WERI-Rb-1 (cell line): Measurements from ENCODE around the gene SLC6A8.

ENCODE experiments used
- DNase-seq: peaks from one replicate; pipeline ENCODE4 v3.0.0-alpha.2; 2020
- H3K27ac ChIP-seq: fragments of 250-450 bp; sonication (Bioruptor Pico); 2 replicates; pipeline ENCODE4 v1.5.1; 2020; ENCODE audit warnings: mild to moderate bottlenecking, moderate library complexity
- H3K27me3 ChIP-seq: fragments of 250-450 bp; sonication (Bioruptor Pico); 2 replicates; pipeline ENCODE4 v1.5.1; 2021; ENCODE audit warnings: mild to moderate bottlenecking, low read depth, moderate library complexity; ENCODE audit not compliant: insufficient read depth, severe bottlenecking
- H3K36me3 ChIP-seq: fragments of 250-450 bp; sonication (Bioruptor Pico); 2 replicates; pipeline ENCODE4 v1.5.1; 2020; ENCODE audit warnings: mild to moderate bottlenecking, moderate library complexity
- H3K4me3 ChIP-seq: 2 replicates; pipeline ENCODE4 v1.5.1; 2011; ENCODE audit warnings: low read depth, mild to moderate bottlenecking, control low read depth, low read length
- H3K9me3 ChIP-seq: fragments of 250-450 bp; sonication (Bioruptor Pico); 2 replicates; pipeline ENCODE4 v1.5.1; 2021; ENCODE audit warnings: mild to moderate bottlenecking, moderate library complexity; ENCODE audit not compliant: severe bottlenecking
- TF ChIP-seq, protein P1 (sequence below): IDR thresholded peaks from 2 replicates; pipeline ENCODE4 v1.5.1; 2011; ENCODE audit warnings: low read depth, mild to moderate bottlenecking, control low read depth, inconsistent platforms, low read length

The SLC6A8 gene

DNA sequence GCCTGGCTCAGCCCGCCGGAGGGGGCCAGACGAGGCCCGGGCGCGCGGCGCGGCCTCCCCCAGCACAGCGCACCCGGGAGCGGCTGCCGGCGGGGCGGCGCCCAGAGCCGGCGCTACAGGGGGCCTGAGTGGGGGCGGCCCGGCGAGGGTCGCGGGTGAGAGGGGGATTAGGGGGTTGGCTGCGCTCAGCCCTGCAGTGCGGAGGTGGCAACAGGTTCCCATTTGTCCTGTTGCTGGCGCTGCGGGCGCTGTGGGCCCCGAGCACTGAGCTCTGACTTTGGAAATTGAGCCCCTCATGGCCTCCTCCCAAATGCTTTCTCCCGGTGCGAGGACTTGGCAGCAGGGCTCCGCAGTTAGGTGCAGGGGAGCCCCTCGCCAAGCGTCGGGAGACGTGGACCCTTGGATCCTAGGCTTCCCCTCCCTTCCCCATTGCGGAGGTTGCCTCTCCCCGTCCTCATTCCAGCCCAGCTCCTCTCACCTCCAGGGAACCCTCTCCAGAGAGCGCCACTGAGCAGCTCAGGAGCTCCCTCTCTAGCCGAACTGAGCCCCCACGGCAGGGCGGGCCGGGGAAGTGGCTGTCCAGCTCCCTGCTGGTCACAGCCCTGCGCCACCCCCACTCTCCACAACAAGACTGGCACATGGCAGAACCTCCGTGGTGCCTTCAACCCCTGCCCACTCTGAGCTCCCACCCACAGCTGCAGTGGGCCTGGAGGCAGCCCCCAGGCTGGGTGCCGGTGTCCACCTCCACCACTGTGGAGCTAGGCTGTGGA is 43.2 kb upstream of the SLC6A8 start:
- peaks cover 29% of the 10 kb centered on the region for H3K27me3 ChIP-seq
- peak overlapping the region; percentile 51 for H3K4me3 ChIP-seq
- DNase-seq: peak; percentile 89
- TF ChIP-seq, protein P1, sequence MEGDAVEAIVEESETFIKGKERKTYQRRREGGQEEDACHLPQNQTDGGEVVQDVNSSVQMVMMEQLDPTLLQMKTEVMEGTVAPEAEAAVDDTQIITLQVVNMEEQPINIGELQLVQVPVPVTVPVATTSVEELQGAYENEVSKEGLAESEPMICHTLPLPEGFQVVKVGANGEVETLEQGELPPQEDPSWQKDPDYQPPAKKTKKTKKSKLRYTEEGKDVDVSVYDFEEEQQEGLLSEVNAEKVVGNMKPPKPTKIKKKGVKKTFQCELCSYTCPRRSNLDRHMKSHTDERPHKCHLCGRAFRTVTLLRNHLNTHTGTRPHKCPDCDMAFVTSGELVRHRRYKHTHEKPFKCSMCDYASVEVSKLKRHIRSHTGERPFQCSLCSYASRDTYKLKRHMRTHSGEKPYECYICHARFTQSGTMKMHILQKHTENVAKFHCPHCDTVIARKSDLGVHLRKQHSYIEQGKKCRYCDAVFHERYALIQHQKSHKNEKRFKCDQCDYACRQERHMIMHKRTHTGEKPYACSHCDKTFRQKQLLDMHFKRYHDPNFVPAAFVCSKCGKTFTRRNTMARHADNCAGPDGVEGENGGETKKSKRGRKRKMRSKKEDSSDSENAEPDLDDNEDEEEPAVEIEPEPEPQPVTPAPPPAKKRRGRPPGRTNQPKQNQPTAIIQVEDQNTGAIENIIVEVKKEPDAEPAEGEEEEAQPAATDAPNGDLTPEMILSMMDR: peak; percentile 75
- H3K27ac ChIP-seq: peak overlapping the region; percentile 13; the same call in 1 of the 2 replicates
- H3K36me3 ChIP-seq: no peaks in the 10 kb centered on the region
- H3K9me3 ChIP-seq: no peaks in the 10 kb centered on the region

DNA sequence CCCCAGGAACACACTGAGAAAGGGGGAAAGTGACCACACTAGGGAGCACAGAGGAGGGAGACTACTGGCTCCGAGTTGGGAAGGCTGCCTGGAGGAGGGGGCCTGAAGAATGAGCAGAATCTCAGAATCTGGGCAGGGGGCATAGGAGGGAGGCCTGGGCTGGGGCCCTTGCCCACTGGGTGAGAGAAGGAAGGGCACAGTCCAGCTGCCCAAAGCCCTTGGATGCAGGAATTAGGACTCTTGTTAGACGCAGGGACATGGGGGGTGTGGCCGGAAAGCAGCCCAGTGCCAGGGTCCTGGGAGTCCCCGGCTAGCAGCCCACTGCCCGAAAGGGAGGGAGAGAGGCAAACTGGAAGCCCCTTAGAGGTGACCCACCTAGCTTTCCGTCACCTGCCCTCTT is 42.6 kb upstream of the SLC6A8 start:
- DNase-seq: peak; percentile 10
- no peaks in the 10 kb centered on the region for H3K9me3 ChIP-seq
- H3K27ac ChIP-seq: peak overlapping the region; percentile 13; the same call in 1 of the 2 replicates
- TF ChIP-seq, protein P1: no peak
- H3K4me3 ChIP-seq: no peak overlapping the region
- no peaks in the 10 kb centered on the region for H3K36me3 ChIP-seq
- H3K27me3 ChIP-seq: peaks cover 29% of the 10 kb centered on the region

GRCh38 chrX:153645921-153646488 is 41.7 kb upstream of the SLC6A8 start:
- H3K27me3 ChIP-seq: peaks cover 26% of the 10 kb centered on the region
- no peak overlapping the region for H3K4me3 ChIP-seq
- no peak overlapping the region for H3K27ac ChIP-seq
- TF ChIP-seq, protein P1: no peak
- DNase-seq: no peak
- no peaks in the 10 kb centered on the region for H3K9me3 ChIP-seq
- no peaks in the 10 kb centered on the region for H3K36me3 ChIP-seq

DNA sequence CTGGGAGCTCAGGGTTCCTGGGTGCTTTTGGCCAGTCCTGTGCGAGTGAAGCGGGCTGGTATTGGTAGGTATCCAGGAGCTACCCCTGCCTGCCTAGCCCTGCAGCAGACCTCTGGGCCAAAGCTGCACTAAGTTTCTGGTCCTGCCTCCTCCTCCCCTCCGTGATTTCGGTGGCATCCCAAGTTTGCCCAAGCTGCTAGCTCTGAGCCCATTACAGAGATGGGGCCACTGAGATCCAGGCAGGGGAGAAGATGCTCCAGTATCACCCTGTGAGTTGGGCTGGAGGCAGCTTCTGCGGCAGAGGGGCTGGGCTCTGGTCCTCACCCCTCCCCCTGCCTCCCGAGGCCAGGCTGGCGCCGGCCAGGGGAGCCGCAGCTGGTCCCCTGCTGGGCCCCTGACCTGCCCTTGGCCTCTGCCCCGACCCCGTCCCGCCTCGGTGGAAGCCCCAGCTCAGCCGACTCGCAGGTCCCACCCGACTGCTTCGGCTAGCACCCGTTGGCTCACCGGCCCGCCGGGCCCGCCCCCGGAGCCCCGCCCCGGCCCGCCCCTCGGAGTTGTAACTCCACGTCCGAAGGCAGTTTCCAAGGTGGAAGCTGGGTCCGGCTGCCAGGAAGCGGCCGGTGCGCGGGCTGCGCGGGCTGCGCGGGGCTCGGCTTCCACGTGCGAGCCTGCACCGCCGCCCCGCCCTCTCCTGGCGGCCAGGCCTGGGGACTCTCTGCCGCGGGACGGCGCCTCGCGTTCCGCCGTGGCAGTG is 40.9 kb upstream of the SLC6A8 start, which contains the start of gene DUSP9:
Gene DUSP9, plus strand, starts transcription at position 584 of the 754 bp plus-strand sequence. CDS start 751 bp downstream, outside the sequence.
- DNase-seq: peak; percentile 12
- TF ChIP-seq, protein P1: no peak
- Histone ChIP-seq H3K4me3 (no peak within 1 kb of the TSS), H3K27ac (no peak within 1 kb of the TSS), H3K27me3 (peaks cover 18% of the 10 kb centered on the region), H3K9me3 (no peaks in the 10 kb centered on the region), H3K36me3 (no peaks in the 10 kb centered on the region)

DNA sequence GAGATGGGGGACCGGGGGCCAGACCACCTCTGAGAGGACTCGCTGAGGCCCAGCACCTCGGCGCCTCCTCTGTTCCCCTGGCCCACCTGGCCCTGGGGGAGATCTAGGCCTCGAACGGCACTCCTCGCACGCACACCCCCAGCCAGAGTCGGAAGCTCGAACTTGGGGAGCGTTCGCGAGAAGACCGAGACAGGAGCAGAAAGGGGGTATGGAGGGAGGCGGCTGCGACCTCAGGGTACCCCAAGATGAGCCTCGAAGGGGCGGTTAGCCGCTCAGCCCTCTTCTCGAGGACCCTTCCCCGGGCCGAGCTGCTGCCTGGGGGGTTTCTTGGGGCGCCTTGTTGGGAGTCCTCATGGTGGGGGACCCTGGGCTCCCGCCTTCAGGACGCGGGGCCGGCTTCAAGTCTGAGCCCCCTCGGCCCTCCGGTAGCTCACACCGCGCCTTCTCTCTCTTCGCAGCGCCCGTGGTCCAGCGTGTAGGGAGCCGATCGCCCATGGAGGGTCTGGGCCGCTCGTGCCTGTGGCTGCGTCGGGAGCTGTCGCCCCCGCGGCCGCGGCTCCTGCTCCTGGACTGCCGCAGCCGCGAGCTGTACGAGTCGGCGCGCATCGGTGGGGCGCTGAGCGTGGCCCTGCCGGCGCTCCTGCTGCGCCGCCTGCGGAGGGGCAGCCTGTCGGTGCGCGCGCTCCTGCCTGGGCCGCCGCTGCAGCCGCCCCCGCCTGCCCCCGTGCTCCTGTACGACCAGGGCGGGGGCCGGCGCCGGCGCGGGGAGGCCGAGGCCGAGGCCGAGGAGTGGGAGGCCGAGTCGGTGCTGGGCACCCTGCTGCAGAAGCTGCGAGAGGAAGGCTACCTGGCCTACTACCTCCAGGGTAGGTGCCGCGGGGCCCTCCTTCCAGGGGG is 40.0 kb upstream of the SLC6A8 start:
- H3K27ac ChIP-seq: no peak overlapping the region
- H3K4me3 ChIP-seq: no peak overlapping the region
- DNase-seq: no peak
- TF ChIP-seq, protein P1: no peak
- peaks cover 15% of the 10 kb centered on the region for H3K27me3 ChIP-seq
- no peaks in the 10 kb centered on the region for H3K36me3 ChIP-seq
- H3K9me3 ChIP-seq: no peaks in the 10 kb centered on the region
